Adrenal gland (tissue), 12 donors: ENCODE data around the gene ZNF814. TPM values are rescaled to one million over a fixed set of nuclear protein-coding genes. Genes with fewer than 3 reads are reported as not detected.
"Not testable (repeated sequence)": the region's sequence is repeated elsewhere in the genome, so short reads cannot be mapped to it uniquely, and the experiment has no call there.

Experiments
- DNase-seq, 7 donors: peaks; one replicate each; pipeline ENCODE4 v3.0.0-alpha.2; 2019 to 2020
- H3K27ac ChIP-seq, 5 donors: fragments of 200-600 bp; sonication (generic) in 4 of 5; 1 replicate in 3 of 5; 2 replicates in 2 of 5; pipeline versions ENCODE4 v1.5.1 to v1.8.0; 2016 to 2020; ENCODE audit warnings: mild to moderate bottlenecking in 1 of 5
- H3K27me3 ChIP-seq: fragments of 200-600 bp; 2 replicates; pipeline ENCODE4 v1.8.0; 2021
- H3K36me3 ChIP-seq, 2 donors: fragments of 200-600 bp; replicated peaks in 1 of 2; 1 replicate in 1 of 2; 2 replicates in 1 of 2; pipeline versions ENCODE4 v1.5.1 to v1.8.0; 2018 to 2022
- H3K4me1 ChIP-seq, 2 donors: fragments of 200-600 bp; replicated peaks in 1 of 2; 1 replicate in 1 of 2; 2 replicates in 1 of 2; pipeline versions ENCODE4 v1.5.1 to v1.8.0; 2018 to 2021
- H3K4me3 ChIP-seq, 4 donors: fragments of 200-600 bp; sonication (generic) in 3 of 4; one replicate each; pipeline ENCODE4 v1.5.1; 2016 to 2018
- H3K9me3 ChIP-seq, 3 donors: fragments of 200-600 bp; sonication (generic) in 1 of 3; replicated peaks in 1 of 3; 1 replicate in 2 of 3; 2 replicates in 1 of 3; pipeline versions ENCODE4 v1.5.1 to v1.8.0; 2016 to 2021
- POLR2A ChIP-seq, 2 donors: fragments of 450-650 bp; IDR thresholded peaks; one replicate each; pipeline ENCODE4 v1.6.1; 2017; ENCODE audit warnings: antibody characterized with exemption in 2 of 2, mild to moderate bottlenecking in 2 of 2, moderate library complexity in 1 of 2
- WGBS, 4 donors: extraction: QIAGEN DNeasy Blood & Tissue Kit in 2 of 4; methylation state at CpG; one replicate each; pipeline versions ENCODE4 v1.1.5 to v1.1.7; 2013 to 2017; 5-methylcytosine and 5-hydroxymethylcytosine counted together
- intact Hi-C, 2 donors: fragments of 100-400 bp; cut with DNase I; formaldehyde crosslinking; loops; one replicate each; pipeline versions ENCODE4 v1.14.1 to v1.15.0; 2022 to 2023
- polyA plus RNA-seq, 3 donors: library from polyadenylated mRNA; stranded (reverse); fragments of 200-250 nt in 2 of 3; fragments of 350-450 nt in 1 of 3; fragmentation: Illumina TruSeq in 1 of 3; extraction: RNeasy Lipid Tissue Mini Kit (QIAGEN cat#74804) in 1 of 3; gene quantifications; one replicate each; pipeline ENCODE4 v1.2.3, GENCODE V29; 2013 to 2014
- total RNA-seq, 9 donors: library from RNA; depleted of rRNA in 4 of 9; stranded (reverse); fragments of >200 nt in 4 of 9; fragments of 120-200 nt in 1 of 9; fragmentation: NEBNext Ultra II Directional in 1 of 9; extraction: Animal tissue kit (Norgen Biotek cat#: 25700) in 1 of 9; gene quantifications; one replicate each; pipeline versions ENCODE4 v1.1.0 to v1.2.4, GENCODE V29; 2013 to 2023
- TF ChIP-seq, protein P1 (sequence below), 6 experiments: fragments of 450-650 bp in 4 of 6; fragments of 200-600 bp in 2 of 6; sonication (generic) in 1 of 6; IDR thresholded peaks; 1 replicate in 5 of 6; 2 replicates in 1 of 6; pipeline versions ENCODE4 v1.5.1 to v1.8.0; 2016 to 2021; ENCODE audit warnings: antibody characterized with exemption in 6 of 6, mild to moderate bottlenecking in 2 of 6, moderate library complexity in 1 of 6
- donor health status: healthy with polysubstance abuse.
- donor health status: Bipolar disorder and iron deficiency.
- donor health status: DM: yes; HTN: yes; CAD: no.
- donor health status: DM: no; HTN: no; CAD: no.
- donor health status: DM: no; HTN: no; CAD: no.
- donor health status: DM: yes; HTN: yes; CAD: no.

The ZNF814 gene
- total and polyA plus RNA-seq, 12 donors: 8.1 to 37.6 (median 21.5) TPM

DNA sequence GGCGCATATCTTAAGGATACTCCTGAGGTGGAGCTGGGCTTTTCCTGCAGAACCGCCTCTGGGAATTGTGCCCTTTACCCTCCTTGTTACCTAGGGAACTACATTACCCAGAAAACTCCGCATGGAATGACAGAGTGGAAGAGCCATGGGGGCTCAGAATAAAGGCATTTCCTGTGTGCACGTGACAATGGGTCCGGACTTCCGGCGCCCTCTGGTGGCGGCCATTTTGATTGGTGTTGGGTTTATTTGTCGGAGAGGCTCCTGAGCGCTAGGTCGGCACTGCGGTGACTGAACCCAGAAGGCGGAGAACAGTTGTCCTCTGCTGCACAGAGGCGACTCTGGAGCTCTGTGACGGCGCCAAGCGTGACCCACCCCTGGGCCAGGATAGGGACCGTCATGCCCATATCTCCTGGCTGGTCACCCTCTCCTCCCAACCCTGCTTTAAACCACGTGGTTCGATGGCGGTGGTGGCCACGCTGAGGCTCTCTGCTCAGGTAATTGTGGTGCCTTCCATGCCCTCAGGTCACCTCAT, 58.7 kb downstream of the ZNF814 start, which contains the start of gene ZNF587B:
Gene ZNF587B (plus strand): TSS at position 229 of the 532 bp plus-strand sequence. CDS start 230 bp downstream, at position 459.
- Histone ChIP-seq H3K27ac (peak within 1 kb of the TSS in 3 of 5 donors; percentile 47 to 73 (median 59)), H3K4me1 (peaks cover 0 to 8% of the 10 kb centered on the region in 2 donors), H3K36me3 (no peaks in the 10 kb centered on the region), H3K27me3 (no peaks in the 10 kb centered on the region), H3K9me3 (no peaks in the 10 kb centered on the region), H3K4me3 (peak within 1 kb of the TSS in 1 of 4 donors; percentile 45)
- 33 to 58% (median 40%) methylated on average over 5 to 22 of the region's 22 CpGs for WGBS, 4 donors
- intact Hi-C loops: no loop called here
- peak in 6 of 7 donors; percentile 33 to 90 (median 52) for DNase-seq
- TF ChIP-seq, protein P1, sequence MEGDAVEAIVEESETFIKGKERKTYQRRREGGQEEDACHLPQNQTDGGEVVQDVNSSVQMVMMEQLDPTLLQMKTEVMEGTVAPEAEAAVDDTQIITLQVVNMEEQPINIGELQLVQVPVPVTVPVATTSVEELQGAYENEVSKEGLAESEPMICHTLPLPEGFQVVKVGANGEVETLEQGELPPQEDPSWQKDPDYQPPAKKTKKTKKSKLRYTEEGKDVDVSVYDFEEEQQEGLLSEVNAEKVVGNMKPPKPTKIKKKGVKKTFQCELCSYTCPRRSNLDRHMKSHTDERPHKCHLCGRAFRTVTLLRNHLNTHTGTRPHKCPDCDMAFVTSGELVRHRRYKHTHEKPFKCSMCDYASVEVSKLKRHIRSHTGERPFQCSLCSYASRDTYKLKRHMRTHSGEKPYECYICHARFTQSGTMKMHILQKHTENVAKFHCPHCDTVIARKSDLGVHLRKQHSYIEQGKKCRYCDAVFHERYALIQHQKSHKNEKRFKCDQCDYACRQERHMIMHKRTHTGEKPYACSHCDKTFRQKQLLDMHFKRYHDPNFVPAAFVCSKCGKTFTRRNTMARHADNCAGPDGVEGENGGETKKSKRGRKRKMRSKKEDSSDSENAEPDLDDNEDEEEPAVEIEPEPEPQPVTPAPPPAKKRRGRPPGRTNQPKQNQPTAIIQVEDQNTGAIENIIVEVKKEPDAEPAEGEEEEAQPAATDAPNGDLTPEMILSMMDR (IDR thresholded peaks at IDR 0.05): peak in 4 of 6 experiments; percentile 5 to 44 (median 38)
- no peak for TF ChIP-seq POLR2A (IDR thresholded peaks at IDR 0.05)

DNA sequence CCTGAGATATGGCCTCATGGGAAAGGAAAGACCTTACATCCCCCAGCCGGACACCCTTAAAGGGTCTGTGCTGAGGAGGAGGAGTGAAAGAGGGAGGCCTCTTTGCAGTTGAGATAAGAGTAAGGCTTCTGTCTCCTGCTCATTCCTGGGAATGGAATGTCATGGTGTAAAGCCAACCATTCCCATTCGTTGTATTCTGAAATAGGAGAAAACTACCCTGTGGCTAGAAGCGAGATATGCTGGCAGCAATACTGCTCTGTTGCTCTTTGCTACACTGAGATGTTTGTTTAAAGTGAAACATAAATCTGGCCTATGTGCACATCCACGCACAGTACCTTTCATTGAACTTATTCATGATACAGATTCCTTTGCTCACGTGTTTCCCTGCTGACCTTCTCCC, 59.5 kb downstream of the ZNF814 start:
- WGBS, 4 donors: 68 to 75% (median 73%) methylated on average over 5 of the region's 5 CpGs

DNA sequence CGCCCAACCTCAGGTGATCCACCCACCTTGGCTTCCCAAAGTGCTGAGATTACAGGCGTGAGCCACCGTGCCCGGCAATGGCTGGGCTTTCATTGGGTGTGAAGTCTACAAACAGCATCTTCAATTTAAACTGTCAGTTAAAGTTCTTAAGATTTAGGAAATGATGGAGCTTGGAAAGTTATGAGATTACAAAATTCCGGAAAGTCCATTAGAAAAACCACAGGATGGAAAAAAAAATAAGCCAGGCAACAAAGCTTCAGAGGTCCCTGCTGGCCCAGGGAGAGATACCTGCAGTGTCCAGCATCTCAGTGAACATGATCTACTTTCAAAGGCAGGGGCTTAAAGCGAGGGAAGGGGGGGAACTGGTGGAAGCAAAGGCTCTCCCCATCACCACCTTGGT, 63.3 kb downstream of the ZNF814 start:
- 92 to 96% (median 94%) methylated on average over 6 of the region's 6 CpGs for WGBS, 4 donors
- no peaks in the 10 kb centered on the region for H3K36me3 ChIP-seq
- H3K27ac ChIP-seq: no peak overlapping the region
- DNase-seq: no peak
- intact Hi-C loops: no loop called here
- no peaks in the 10 kb centered on the region for H3K27me3 ChIP-seq
- H3K9me3 ChIP-seq: no peaks in the 10 kb centered on the region
- no peak overlapping the region for H3K4me3 ChIP-seq
- H3K4me1 ChIP-seq: peaks cover 0 to 6% of the 10 kb centered on the region in 2 donors
- no peak for TF ChIP-seq POLR2A (IDR thresholded peaks at IDR 0.05)

More for the DNA sequence above, 59.5 kb downstream of the ZNF814 start:
- H3K9me3 ChIP-seq: no peaks in the 10 kb centered on the region
- intact Hi-C loops: no loop called here
- peaks cover 0 to 8% of the 10 kb centered on the region in 2 donors for H3K4me1 ChIP-seq
- H3K27me3 ChIP-seq: no peaks in the 10 kb centered on the region
- DNase-seq: no peak
- H3K27ac ChIP-seq: no peak overlapping the region
- no peaks in the 10 kb centered on the region for H3K36me3 ChIP-seq
- TF ChIP-seq, protein P1 (IDR thresholded peaks at IDR 0.05): no peak
- no peak for TF ChIP-seq POLR2A (IDR thresholded peaks at IDR 0.05)
- H3K4me3 ChIP-seq: no peak overlapping the region

DNA sequence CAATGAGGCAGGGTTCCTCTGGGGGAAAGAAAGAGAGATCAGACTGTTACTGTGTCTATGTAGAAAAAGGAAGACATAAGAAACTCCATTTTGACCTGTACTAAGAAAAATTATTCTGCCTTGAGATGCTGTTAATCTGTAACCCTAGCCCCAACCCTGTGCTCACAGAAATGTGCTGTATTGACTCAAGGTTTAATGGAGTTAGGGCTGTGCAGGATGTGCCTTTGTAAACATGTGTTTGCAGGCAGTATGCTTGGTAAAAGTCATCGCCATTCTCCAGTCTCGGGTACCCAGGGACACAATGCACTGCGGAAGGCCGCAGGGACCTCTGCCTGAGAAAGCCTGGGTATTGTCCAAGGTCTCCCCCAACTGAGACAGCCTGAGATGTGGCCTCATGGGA, 65.2 kb downstream of the ZNF814 start:
- H3K36me3 ChIP-seq, H3K27me3 ChIP-seq, intact Hi-C loops, DNase-seq, H3K9me3 ChIP-seq, H3K4me3 ChIP-seq, H3K27ac ChIP-seq: not testable (repeated sequence)
- H3K4me1 ChIP-seq: peaks cover 0 to 12% of the 10 kb centered on the region in 2 donors
- WGBS, 4 donors: 50 to 85% (median 64%) methylated on average over 4 of the region's 4 CpGs

DNA sequence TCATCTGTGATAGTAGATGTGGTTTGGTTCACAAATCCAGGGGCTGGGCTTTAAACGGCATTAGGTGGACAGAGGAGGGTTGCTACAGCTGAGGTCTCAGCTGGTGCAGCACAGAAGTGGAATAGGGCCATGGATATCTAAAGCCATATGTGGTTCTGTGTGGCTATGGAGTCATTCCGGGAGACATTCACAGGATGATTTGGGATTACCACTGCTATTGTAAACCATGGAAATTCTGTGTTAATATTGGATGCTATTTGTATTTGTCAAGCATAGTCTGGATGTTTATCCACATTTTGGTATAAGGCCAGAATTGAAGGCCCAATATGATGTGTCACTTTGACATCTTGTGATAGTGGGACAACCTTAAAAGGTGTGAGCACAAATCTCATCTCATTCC, 65.7 kb downstream of the ZNF814 start:
- intact Hi-C loops: not testable (repeated sequence)

DNA sequence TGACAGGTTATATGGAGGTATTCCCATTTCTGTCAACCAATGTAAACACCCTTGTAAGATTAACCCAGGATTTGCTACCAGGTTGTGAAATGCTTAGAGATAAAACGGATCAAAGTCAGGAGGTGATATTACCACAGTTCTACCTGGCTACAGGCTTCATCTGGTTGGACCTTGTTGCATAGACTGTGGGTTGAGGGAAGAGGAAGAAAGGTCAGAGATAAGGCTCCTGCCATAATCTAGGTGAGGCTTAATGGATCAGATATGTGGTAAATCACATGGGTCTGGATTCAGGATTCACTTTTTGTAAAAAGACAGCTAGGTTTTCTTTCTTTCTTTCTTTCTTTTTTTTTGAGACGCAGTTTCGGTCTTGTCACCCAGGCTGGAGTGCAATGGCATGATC, 67.3 kb downstream of the ZNF814 start:
- intact Hi-C loops, H3K27me3 ChIP-seq, H3K36me3 ChIP-seq, DNase-seq, H3K9me3 ChIP-seq, H3K27ac ChIP-seq, H3K4me3 ChIP-seq: not testable (repeated sequence)
- WGBS, 4 donors: 98 to 100% (median 100%) methylated on average over 2 to 3 of the region's 3 CpGs
- H3K4me1 ChIP-seq: peaks cover 0 to 12% of the 10 kb centered on the region in 2 donors

More for the DNA sequence above, 65.7 kb downstream of the ZNF814 start:
- H3K27me3 ChIP-seq, H3K36me3 ChIP-seq, H3K9me3 ChIP-seq, H3K4me3 ChIP-seq, H3K27ac ChIP-seq, DNase-seq: not testable (repeated sequence)
- WGBS, 4 donors: 67 to 92% (median 90%) methylated on average over 1 to 2 of the region's 2 CpGs
- peaks cover 0 to 12% of the 10 kb centered on the region in 2 donors for H3K4me1 ChIP-seq

DNA sequence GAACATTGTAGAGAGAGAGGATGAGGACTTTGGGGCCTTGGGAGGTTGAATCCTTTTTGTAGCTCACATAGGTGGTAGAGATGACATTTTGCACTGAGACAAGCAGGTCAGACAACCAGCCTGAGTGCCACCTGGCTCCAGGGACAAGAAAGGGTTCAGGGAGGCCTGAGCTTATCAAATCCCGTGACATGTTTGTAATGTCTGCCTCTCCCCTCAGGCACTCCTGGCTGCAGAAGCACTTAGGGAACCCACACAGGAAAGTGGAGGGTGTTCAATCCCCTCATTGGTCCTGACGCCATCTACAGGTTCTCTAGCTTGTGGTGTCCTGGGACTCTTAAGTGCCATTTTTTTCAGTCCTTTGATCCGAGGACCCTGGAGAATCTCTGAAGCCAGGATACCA, 67.7 kb downstream of the ZNF814 start:
- H3K27ac ChIP-seq, H3K36me3 ChIP-seq, intact Hi-C loops, H3K27me3 ChIP-seq, DNase-seq, H3K4me3 ChIP-seq, H3K9me3 ChIP-seq: not testable (repeated sequence)
- 58 to 77% (median 70%) methylated on average over 2 to 3 of the region's 3 CpGs for WGBS, 4 donors
- peaks cover 0 to 12% of the 10 kb centered on the region in 2 donors for H3K4me1 ChIP-seq
